Cardiac fibroblast (primary cell): ENCODE data around the gene SCN9A.
A peak's percentile ranks its signal among the peaks of the same experiment; 100 is the strongest.

ENCODE experiments used
- DNase-seq, 2 donors: peaks; one replicate each; pipeline versions ENCODE4 v3.0.0 to v3.0.0-alpha.2; 2010; ENCODE audit warnings: low read depth in 2 of 2
- H3K4me3 ChIP-seq, 2 donors: replicated peaks in 1 of 2; 1 replicate in 1 of 2; 2 replicates in 1 of 2; pipeline ENCODE4 v1.5.1; 2011; ENCODE audit warnings: low read depth in 2 of 2, low read length in 2 of 2, mild to moderate bottlenecking in 2 of 2, moderate library complexity in 1 of 2
- TF ChIP-seq, protein P1 (sequence below): IDR thresholded peaks from one replicate; pipeline ENCODE4 v1.5.1; 2011; ENCODE audit warnings: low read depth, mild to moderate bottlenecking, low read length, inconsistent platforms

The SCN9A gene

DNA sequence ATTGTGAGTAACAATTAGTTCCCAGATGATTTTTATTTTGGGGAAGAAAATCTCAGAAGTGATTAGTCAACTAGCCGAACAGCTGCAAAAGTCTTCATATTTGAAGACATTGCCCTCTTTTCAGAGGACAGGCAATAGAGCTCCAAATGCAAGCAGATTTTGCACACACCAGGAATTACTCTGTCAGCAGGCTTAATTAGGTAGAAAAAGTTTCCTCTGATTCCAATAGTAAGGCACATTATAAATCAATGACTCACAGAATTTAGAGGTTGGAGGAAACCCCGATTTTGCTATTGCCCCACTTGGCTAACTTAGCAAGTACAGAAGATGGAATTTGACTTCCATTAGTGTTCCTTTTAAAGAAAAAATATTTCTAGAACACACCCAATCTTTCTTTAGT is 217.2 kb downstream of the SCN9A start:
- no peak overlapping the region for H3K4me3 ChIP-seq
- TF ChIP-seq, protein P1, sequence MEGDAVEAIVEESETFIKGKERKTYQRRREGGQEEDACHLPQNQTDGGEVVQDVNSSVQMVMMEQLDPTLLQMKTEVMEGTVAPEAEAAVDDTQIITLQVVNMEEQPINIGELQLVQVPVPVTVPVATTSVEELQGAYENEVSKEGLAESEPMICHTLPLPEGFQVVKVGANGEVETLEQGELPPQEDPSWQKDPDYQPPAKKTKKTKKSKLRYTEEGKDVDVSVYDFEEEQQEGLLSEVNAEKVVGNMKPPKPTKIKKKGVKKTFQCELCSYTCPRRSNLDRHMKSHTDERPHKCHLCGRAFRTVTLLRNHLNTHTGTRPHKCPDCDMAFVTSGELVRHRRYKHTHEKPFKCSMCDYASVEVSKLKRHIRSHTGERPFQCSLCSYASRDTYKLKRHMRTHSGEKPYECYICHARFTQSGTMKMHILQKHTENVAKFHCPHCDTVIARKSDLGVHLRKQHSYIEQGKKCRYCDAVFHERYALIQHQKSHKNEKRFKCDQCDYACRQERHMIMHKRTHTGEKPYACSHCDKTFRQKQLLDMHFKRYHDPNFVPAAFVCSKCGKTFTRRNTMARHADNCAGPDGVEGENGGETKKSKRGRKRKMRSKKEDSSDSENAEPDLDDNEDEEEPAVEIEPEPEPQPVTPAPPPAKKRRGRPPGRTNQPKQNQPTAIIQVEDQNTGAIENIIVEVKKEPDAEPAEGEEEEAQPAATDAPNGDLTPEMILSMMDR: no peak
- peak in 1 of 2 donors; percentile 12 for DNase-seq

DNA sequence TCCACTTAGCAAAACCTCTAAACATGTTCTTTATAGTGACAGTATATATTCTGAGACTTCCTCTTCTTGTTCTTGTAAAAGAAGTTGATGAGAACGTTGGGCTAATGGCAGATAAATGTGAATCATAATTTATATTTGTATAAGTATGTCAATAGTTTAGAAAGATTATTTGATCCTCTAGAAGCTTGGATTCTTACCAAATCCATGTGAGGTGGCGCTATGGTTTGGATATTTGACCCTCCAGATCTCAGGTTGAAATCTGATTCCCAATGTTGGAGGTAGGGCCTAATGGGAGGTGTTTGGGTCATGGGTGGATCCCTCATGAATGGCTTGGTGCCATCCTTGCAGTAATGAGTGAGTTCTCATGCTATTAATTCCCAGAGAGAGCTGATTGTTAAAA is 218.2 kb downstream of the SCN9A start:
- TF ChIP-seq, protein P1: no peak
- no peak for DNase-seq
- H3K4me3 ChIP-seq: no peak overlapping the region

GRCh38 chr2:166156985-166157490 is 218.7 kb downstream of the SCN9A start:
- no peak overlapping the region for H3K4me3 ChIP-seq
- TF ChIP-seq, protein P1: no peak
- DNase-seq: no peak

DNA sequence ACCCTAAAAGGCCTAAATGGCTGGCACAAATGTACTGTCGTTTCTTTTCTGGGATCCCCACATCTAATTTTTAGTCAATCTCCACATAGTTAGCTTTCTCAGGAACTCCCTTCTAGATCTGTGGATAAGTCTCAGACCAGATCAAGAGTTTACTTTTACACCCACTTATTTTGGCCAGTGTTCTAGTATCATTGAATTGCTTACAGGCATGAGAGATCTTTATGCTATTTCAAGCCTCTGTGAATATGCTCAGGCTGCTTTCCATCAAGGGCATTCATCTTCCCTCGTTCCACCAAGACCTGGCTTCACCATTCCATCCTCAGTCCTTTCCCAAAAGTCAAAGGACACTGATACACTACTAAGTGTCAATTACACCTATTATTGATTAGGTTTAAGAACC is 220.2 kb downstream of the SCN9A start:
- no peak overlapping the region for H3K4me3 ChIP-seq
- TF ChIP-seq, protein P1: no peak
- DNase-seq: no peak

DNA sequence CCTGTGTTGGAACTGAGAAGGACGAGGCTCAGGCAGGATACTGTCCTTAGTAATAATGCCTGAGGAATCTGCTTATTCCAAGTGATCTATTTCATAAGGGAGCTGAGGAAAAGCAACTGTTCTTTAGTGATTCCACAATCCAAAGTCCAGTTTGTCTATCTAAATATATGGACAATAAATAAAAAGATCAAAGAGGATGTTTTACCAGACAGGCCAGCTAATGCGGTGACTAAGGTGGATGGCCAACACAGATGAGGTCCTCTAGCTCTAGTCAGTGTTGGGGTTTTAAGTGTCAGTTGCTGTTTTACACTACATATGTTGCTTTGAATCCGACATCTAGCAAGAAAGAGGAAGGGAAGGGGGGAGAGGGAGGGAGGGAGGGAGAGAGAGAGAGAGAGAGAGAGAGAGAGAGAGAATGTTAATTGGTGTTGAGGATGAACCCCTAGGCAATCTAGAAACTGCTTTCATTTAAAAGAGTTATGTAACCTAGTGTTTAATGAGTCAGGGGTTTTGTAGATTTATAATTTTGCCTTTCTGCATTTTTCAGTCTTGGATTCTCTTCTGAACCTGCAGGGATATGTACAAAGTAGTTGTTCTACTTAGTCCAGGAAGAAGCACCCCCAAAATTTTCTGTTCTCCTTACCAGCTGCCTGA is 220.9 kb downstream of the SCN9A start:
- TF ChIP-seq, protein P1: no peak
- H3K4me3 ChIP-seq: no peak overlapping the region
- DNase-seq: no peak

- no peak overlapping the region for H3K4me3 ChIP-seq
- no peak for DNase-seq
- TF ChIP-seq, protein P1: no peak
These were observed 223.7 kb downstream of the SCN9A start for GRCh38 chr2:166152064-166152463.
